ENCODE results near the gene MTUS2. TPM values are rescaled to one million over a fixed set of nuclear protein-coding genes. Genes with fewer than 3 reads are reported as not detected.

The MTUS2 gene
- total RNA-seq, 1 donor from 2014 or later = 0.67 TPM

- DNase-seq (ENCODE audit: low spot score) = no peak
- TF ChIP-seq CTCF (IDR thresholded peaks at IDR 0.05) (no peak), EZH2 (IDR thresholded peaks at IDR 0.05) (no peak), EZH2phosphoT487 (IDR thresholded peaks at IDR 0.05) (no peak)
- H3K27me3 Mint-ChIP-seq (ENCODE audit: insufficient read depth, low read depth) = no peaks in the 10 kb centered on the region
- Histone ChIP-seq H3K79me2 (ENCODE audit: low read depth) (no peaks in the 10 kb centered on the region), H3K27me3 (no peaks in the 10 kb centered on the region), H3K9ac (no peak overlapping the region), H3K27ac (no peak overlapping the region), H3K4me2 (no peak overlapping the region), H2AFZ (replicated peaks) (no peak overlapping the region), H3K4me1 (no peaks in the 10 kb centered on the region), H3K36me3 (no peaks in the 10 kb centered on the region), H3K9me3 (ENCODE audit: low read depth) (no peaks in the 10 kb centered on the region), H3K4me3 (no peak overlapping the region), H3F3A (ENCODE audit: low read depth) (no peaks in the 10 kb centered on the region), H4K20me1 (ENCODE audit: low read depth) (no peaks in the 10 kb centered on the region)
- H3K36me3 Mint-ChIP-seq = no peaks in the 10 kb centered on the region
- no peaks in the 10 kb centered on the region for H3K4me1 Mint-ChIP-seq
- H3K9me3 Mint-ChIP-seq = peaks cover 2% of the 10 kb centered on the region
- H3K27ac Mint-ChIP-seq = no peak overlapping the region
- no peak overlapping the region for H3K4me3 Mint-ChIP-seq
Measured at GRCh38 chr13:29174093-29174492, 354.0 kb downstream of the MTUS2 start.

GRCh38 chr13:29175250-29175873, 355.2 kb downstream of the MTUS2 start:
- Histone ChIP-seq H3F3A (ENCODE audit: low read depth) (no peaks in the 10 kb centered on the region), H3K4me1 (no peaks in the 10 kb centered on the region), H3K36me3 (no peaks in the 10 kb centered on the region), H3K9me3 (ENCODE audit: low read depth) (no peaks in the 10 kb centered on the region), H4K20me1 (ENCODE audit: low read depth) (no peaks in the 10 kb centered on the region), H3K27me3 (no peaks in the 10 kb centered on the region), H3K79me2 (ENCODE audit: low read depth) (no peaks in the 10 kb centered on the region), H2AFZ (replicated peaks) (no peak overlapping the region), H3K4me2 (no peak overlapping the region), H3K4me3 (no peak overlapping the region), H3K27ac (no peak overlapping the region), H3K9ac (no peak overlapping the region)
- no peak for TF ChIP-seq EZH2 (IDR thresholded peaks at IDR 0.05)
- no peak for TF ChIP-seq CTCF (IDR thresholded peaks at IDR 0.05)
- TF ChIP-seq EZH2phosphoT487 (IDR thresholded peaks at IDR 0.05) = no peak
- Mint-ChIP-seq H3K9me3 (peaks cover 2% of the 10 kb centered on the region), H3K27ac (no peak overlapping the region), H3K4me1 (no peaks in the 10 kb centered on the region), H3K4me3 (no peak overlapping the region), H3K36me3 (no peaks in the 10 kb centered on the region), H3K27me3 (ENCODE audit: insufficient read depth, low read depth) (no peaks in the 10 kb centered on the region)
- no peak for DNase-seq (ENCODE audit: low spot score)

GRCh38 chr13:29180055-29180454, 359.9 kb downstream of the MTUS2 start:
- H3F3A ChIP-seq (ENCODE audit: low read depth) = no peaks in the 10 kb centered on the region
- no peaks in the 10 kb centered on the region for H3K36me3 ChIP-seq
- no peak for TF ChIP-seq EZH2 (IDR thresholded peaks at IDR 0.05)
- TF ChIP-seq CTCF (IDR thresholded peaks at IDR 0.05) = no peak
- no peak for TF ChIP-seq EZH2phosphoT487 (IDR thresholded peaks at IDR 0.05)
- Mint-ChIP-seq H3K36me3 (no peaks in the 10 kb centered on the region), H3K4me1 (no peaks in the 10 kb centered on the region), H3K9me3 (peaks cover 6% of the 10 kb centered on the region), H3K27me3 (ENCODE audit: insufficient read depth, low read depth) (no peaks in the 10 kb centered on the region), H3K27ac (no peak overlapping the region), H3K4me3 (no peak overlapping the region)
- no peak overlapping the region for H3K9ac ChIP-seq
- H4K20me1 ChIP-seq (ENCODE audit: low read depth) = no peaks in the 10 kb centered on the region
- no peaks in the 10 kb centered on the region for H3K4me1 ChIP-seq
- no peaks in the 10 kb centered on the region for H3K27me3 ChIP-seq
- no peaks in the 10 kb centered on the region for H3K79me2 ChIP-seq (ENCODE audit: low read depth)
- H2AFZ ChIP-seq (replicated peaks) = no peak overlapping the region
- no peak overlapping the region for H3K4me3 ChIP-seq
- no peak for DNase-seq (ENCODE audit: low spot score)
- peaks cover 3% of the 10 kb centered on the region for H3K9me3 ChIP-seq (ENCODE audit: low read depth)
- no peak overlapping the region for H3K4me2 ChIP-seq
- H3K27ac ChIP-seq = no peak overlapping the region

All from neural progenitor cell (in vitro differentiated cells).